HepG2 (cell line): Measurements from ENCODE around the gene SYT17. TPM values are rescaled to one million over a fixed set of nuclear protein-coding genes. Genes with fewer than 3 reads are reported as not detected.

ENCODE experiments used
- ATAC-seq: fragments of 200-7000 bp; cut with Tn5 transposase; 3 replicates; pipeline ENCODE4 v1.9.1; 2020; ENCODE audit warnings: mild to moderate bottlenecking, moderate library complexity
- BruUV-seq: library from RNA; stranded (reverse); fragments of 400-500 nt; replicated peaks from 2 replicates; lab custom pipeline; 2021; lab: Mats Ljungman, UMichigan
- CTCF ChIA-PET: fragments of 300-600 bp; formaldehyde crosslinking; extraction: SDS; loops from one replicate; lab custom pipeline; 2021; ENCODE audit warnings: low total read pairs, inconsistent platforms, low intra/inter-chr PET ratio; lab: Yijun Ruan, JAX
- POLR2A ChIA-PET: fragments of 350-600 bp; sonication (Branson Sonifier 250); formaldehyde crosslinking; loops from one replicate; lab custom pipeline; 2020; ENCODE audit warnings: antibody characterized with exemption, inconsistent platforms; lab: Yijun Ruan, JAX
- DNase-seq: peaks from one replicate; pipeline ENCODE4 v3.0.0-alpha.2; 2015; ENCODE audit warnings: low spot score
- FAIRE-seq: peaks from 3 replicates; lab custom pipeline; 2011; peaks lifted over from hg19 to GRCh38; lab: Jason Lieb, UNC
- H2AFZ ChIP-seq: one replicate; pipeline ENCODE4 v1.6.1; 2011; ENCODE audit warnings: low read length, inconsistent platforms
- H3K27ac ChIP-seq: fragments of 300-600 bp; 3 replicates; pipeline ENCODE4 v1.8.0; 2011; ENCODE audit warnings: mixed run types, mild to moderate bottlenecking, mixed read lengths, low read length, inconsistent platforms; ENCODE audit not compliant: insufficient read depth; ENCODE audit errors: extremely low read length
- H3K27me3 ChIP-seq, 2 experiments: fragments of 200-600 bp in 1 of 2; 2 replicates in 1 of 2; 3 replicates in 1 of 2; pipeline versions ENCODE4 v1.6.0 to v1.8.0; 2011; ENCODE audit warnings: low read length in 2 of 2, mild to moderate bottlenecking in 2 of 2, moderate library complexity in 2 of 2, inconsistent platforms in 1 of 2; ENCODE audit not compliant: insufficient read depth in 2 of 2, control insufficient read depth in 1 of 2
- H3K36me3 ChIP-seq, 2 experiments: fragments of 200-600 bp in 1 of 2; replicated peaks in 1 of 2; 2 replicates in 1 of 2; 3 replicates in 1 of 2; pipeline versions ENCODE4 v1.5.1 to v1.8.0; 2011; ENCODE audit warnings: low read length in 2 of 2, inconsistent platforms in 1 of 2; ENCODE audit not compliant: insufficient read depth in 2 of 2, control insufficient read depth in 1 of 2
- H3K4me1 ChIP-seq: 2 replicates; pipeline ENCODE4 v1.5.1; 2012; ENCODE audit warnings: low read length, inconsistent platforms; ENCODE audit not compliant: insufficient read depth
- H3K4me2 ChIP-seq: 2 replicates; pipeline ENCODE4 v1.6.0; 2011; ENCODE audit warnings: low read depth, low read length, inconsistent platforms
- H3K4me3 ChIP-seq, 3 experiments: fragments of 200-600 bp in 1 of 3; sonication (generic), shearing (Covaris generic) in 1 of 3; replicated peaks in 1 of 3; 2 replicates each; pipeline ENCODE4 v1.5.1; 2011 to 2016; ENCODE audit warnings: low read length in 3 of 3, inconsistent platforms in 2 of 3, low read depth in 2 of 3, mild to moderate bottlenecking in 2 of 3, control low read depth in 1 of 3, mixed read lengths in 1 of 3; ENCODE audit not compliant: insufficient read depth in 1 of 3
- H3K79me2 ChIP-seq: one replicate; pipeline ENCODE4 v1.6.1; 2011; ENCODE audit warnings: low read length, inconsistent platforms; ENCODE audit not compliant: insufficient read depth
- H3K9ac ChIP-seq: 2 replicates; pipeline ENCODE4 v1.6.0; 2011; ENCODE audit warnings: mild to moderate bottlenecking, low read depth, low read length, inconsistent platforms; ENCODE audit not compliant: insufficient read depth
- H3K9me3 ChIP-seq: 2 replicates; pipeline ENCODE4 v1.5.1; 2012; ENCODE audit warnings: mild to moderate bottlenecking, low read length
- H4K20me1 ChIP-seq: 2 replicates; pipeline ENCODE4 v1.6.0; 2011; ENCODE audit warnings: inconsistent platforms, mild to moderate bottlenecking, low read length, moderate library complexity; ENCODE audit not compliant: insufficient read depth
- SP5 ChIP-seq: IDR thresholded peaks from 2 replicates; pipeline ENCODE4 v1.6.1; 2016; ENCODE audit warnings: low read depth, borderline replicate concordance
- SYNCRIP ChIP-seq: fragments of 200-400 bp; formaldehyde crosslinking; IDR thresholded peaks from 2 replicates; pipeline ENCODE4 v1.6.1; 2018; ENCODE audit warnings: mild to moderate bottlenecking, low read depth, low read length; ENCODE audit not compliant: insufficient read depth
- ZFAT ChIP-seq: sonication (generic); formaldehyde crosslinking; conservative IDR thresholded peaks from 2 replicates; pipeline ENCODE4 v1.8.1; 2023; ENCODE audit warnings: missing genetic modification reagents, inconsistent platforms
- ZNF225 ChIP-seq: sonication (generic); formaldehyde crosslinking; IDR thresholded peaks from 2 replicates; pipeline ENCODE4 v1.4.0; 2020; ENCODE audit warnings: mild to moderate bottlenecking, missing genetic modification reagents
- ZNF567 ChIP-seq: sonication (generic); formaldehyde crosslinking; IDR thresholded peaks from 2 replicates; pipeline ENCODE4 v1.8.1; 2023; ENCODE audit warnings: mild to moderate bottlenecking, missing genetic modification reagents, borderline replicate concordance
- ZNF746 ChIP-seq: sonication (generic); formaldehyde crosslinking; IDR thresholded peaks from 2 replicates; pipeline ENCODE4 v1.8.0; 2022; ENCODE audit warnings: mild to moderate bottlenecking, missing genetic modification reagents
- WGBS: methylation state at CpG from one replicate; pipeline ENCODE4 v1.1.6; 2017; ENCODE audit warnings: low lambda C conversion rate; 5-methylcytosine and 5-hydroxymethylcytosine counted together
- in situ Hi-C: cut with HindIII; loops from 2 replicates; pipeline ENCODE4 v1.10.0; 2017; ENCODE audit warnings: low pct_unique_long_range_greater_than_20kb; ENCODE audit not compliant: extremely low pct_ligation_motif_present
- intact Hi-C: fragments of 100-400 bp; cut with micrococcal nuclease; formaldehyde crosslinking; loops from one replicate; pipeline ENCODE4 v1.10.0; 2022; ENCODE audit not compliant: unreplicated experiment
- polyA plus RNA-seq, 8 experiments: library from polyadenylated mRNA; depleted of rRNA in 3 of 8; stranded (reverse) in 7 of 8; unstranded in 1 of 8; fragments of >200 nt; fragmentation: Illumina TruSeq in 4 of 8; extraction: Trizol in 4 of 8; gene quantifications; 2 replicates each; pipeline versions ENCODE4 v1.2.1 to v1.2.3, GENCODE V29; 2011 to 2016; ENCODE audit warnings: low read depth in 4 of 8, missing spikeins in 1 of 8, mixed read lengths in 1 of 8; ENCODE audit not compliant: insufficient read depth in 1 of 8
- total RNA-seq, 5 experiments: library from RNA; depleted of rRNA; stranded (reverse); fragments of >200 nt; fragmentation: Illumina TruSeq; extraction: Trizol; gene quantifications; 2 replicates each; pipeline ENCODE4 v1.2.3, GENCODE V29; 2016; ENCODE audit warnings: low read depth in 1 of 5
- TF ChIP-seq, protein P1 (sequence below): sonication (generic); formaldehyde crosslinking; IDR thresholded peaks from 2 replicates; pipeline ENCODE4 v1.4.0; 2020; ENCODE audit warnings: missing genetic modification reagents
- TF ChIP-seq, protein P2 (sequence below): sonication (generic); formaldehyde crosslinking; IDR thresholded peaks from 2 replicates; pipeline ENCODE4 v1.4.0; 2020; ENCODE audit warnings: missing genetic modification reagents, low read depth, mild to moderate bottlenecking, borderline replicate concordance
- TF ChIP-seq, protein P3 (sequence below): sonication (generic); formaldehyde crosslinking; IDR thresholded peaks from 2 replicates; pipeline ENCODE4 v1.5.0; 2020; ENCODE audit warnings: missing genetic modification reagents, mild to moderate bottlenecking, borderline replicate concordance
- TF ChIP-seq, protein P4 (sequence below): sonication (generic); formaldehyde crosslinking; IDR thresholded peaks from 2 replicates; pipeline ENCODE4 v1.5.0; 2020; ENCODE audit warnings: mild to moderate bottlenecking, missing genetic modification reagents, borderline replicate concordance

The SYT17 gene
- total and polyA plus RNA-seq, 2 of the 13 experiments (the other 11 are each of a cell fraction or from before 2014, with no cell fraction given), result 0.44 TPM; not detected in 1

DNA sequence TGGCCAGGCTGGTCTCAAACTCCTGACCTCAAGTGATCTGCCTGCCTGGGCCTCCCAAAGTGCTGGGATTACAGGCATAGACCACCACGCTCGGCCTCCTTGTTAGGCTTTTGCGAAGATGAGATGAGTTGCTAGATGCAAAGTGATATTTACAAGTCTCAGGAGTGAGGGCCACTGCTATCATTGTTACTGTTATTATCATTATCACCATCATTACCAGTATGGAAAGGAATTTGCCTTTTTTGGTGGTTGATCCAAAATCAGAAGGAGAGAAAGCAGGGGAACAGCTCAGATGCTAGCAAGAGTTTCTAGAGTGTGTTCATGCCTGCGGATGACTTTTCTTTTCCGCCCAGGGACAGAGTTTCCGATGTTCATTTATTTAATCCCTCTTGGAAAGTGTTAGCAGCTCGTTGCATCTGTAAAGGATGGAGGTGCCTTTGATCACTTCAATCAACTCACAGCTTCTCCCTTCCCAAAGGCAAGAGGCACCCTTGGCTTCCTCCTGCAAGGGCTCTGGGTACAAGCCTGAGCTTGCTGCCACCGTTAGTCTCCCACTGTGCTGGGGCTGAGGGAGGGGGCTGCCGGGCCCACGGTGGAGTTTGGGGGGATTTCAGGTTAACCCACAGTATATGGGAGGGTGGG is 32.7 kb upstream of the SYT17 start (continued):
- TF ChIP-seq SYNCRIP (no peak), ZFAT (CRISPR knock-in tag) (no peak)

DNA sequence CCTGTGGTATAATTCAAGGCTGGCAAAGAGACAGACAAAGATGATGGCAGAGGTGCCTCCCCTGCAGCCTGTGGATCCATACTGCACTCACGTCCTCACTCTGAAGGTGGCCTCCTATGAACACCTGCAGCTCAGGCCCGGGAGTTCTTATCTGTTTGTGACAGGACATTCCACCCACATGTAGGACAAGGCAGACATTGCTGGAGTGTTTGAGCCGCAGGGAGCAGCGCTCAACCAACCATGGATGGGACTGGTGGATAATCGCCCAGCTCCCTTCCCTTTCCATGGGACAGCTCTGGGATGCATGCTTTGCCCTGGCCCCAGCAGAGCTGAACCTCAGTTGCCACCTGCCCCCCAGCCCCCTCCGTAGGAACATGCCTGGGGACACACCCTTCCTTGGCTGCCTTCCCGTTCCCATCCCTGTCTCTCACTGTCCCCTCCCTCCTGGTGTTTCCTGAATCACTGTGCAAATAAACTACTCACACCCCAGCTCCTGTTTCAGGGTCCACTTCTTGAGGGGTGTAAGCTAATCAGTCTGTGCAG is 32.1 kb upstream of the SYT17 start:
- POLR2A ChIA-PET, result interaction anchor here (0.6 kb wide), 1 partner anchor 148 kb away, joined by 3 read pairs; no protein-coding TSS in a partner anchor
- peaks cover 0 to 28% of the 10 kb centered on the region in 2 experiments; a peak in 4 of 5 replicates for H3K27me3 ChIP-seq
- CTCF ChIA-PET, result no interaction called here
- no peak overlapping the region for H2AFZ ChIP-seq
- WGBS, result 0% methylated on average over 5 of the region's 7 CpGs
- H3K9ac ChIP-seq, result no peak overlapping the region
- no TSS peak for BruUV-seq
- in situ Hi-C loops (no loop called here), intact Hi-C loops (no loop called here)
- H3K36me3 ChIP-seq, result no peaks in the 10 kb centered on the region
- no peaks in the 10 kb centered on the region for H3K9me3 ChIP-seq
- no peak overlapping the region for H3K4me3 ChIP-seq
- no peaks in the 10 kb centered on the region for H4K20me1 ChIP-seq
- peak; percentile 70 for ATAC-seq
- H3K4me2 ChIP-seq, result peak overlapping the region; percentile 0; the same call in 1 of the 2 replicates
- H3K27ac ChIP-seq, result no peak overlapping the region
- no peak for FAIRE-seq
- H3K4me1 ChIP-seq, result peaks cover 24% of the 10 kb centered on the region
- H3K79me2 ChIP-seq, result no peaks in the 10 kb centered on the region
- no peak for DNase-seq
- TF ChIP-seq, protein P1, sequence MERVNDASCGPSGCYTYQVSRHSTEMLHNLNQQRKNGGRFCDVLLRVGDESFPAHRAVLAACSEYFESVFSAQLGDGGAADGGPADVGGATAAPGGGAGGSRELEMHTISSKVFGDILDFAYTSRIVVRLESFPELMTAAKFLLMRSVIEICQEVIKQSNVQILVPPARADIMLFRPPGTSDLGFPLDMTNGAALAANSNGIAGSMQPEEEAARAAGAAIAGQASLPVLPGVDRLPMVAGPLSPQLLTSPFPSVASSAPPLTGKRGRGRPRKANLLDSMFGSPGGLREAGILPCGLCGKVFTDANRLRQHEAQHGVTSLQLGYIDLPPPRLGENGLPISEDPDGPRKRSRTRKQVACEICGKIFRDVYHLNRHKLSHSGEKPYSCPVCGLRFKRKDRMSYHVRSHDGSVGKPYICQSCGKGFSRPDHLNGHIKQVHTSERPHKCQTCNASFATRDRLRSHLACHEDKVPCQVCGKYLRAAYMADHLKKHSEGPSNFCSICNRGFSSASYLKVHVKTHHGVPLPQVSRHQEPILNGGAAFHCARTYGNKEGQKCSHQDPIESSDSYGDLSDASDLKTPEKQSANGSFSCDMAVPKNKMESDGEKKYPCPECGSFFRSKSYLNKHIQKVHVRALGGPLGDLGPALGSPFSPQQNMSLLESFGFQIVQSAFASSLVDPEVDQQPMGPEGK (CRISPR knock-in tag), result peak; percentile 68; the same call in 1 of the 2 replicates
- TF ChIP-seq, protein P2, sequence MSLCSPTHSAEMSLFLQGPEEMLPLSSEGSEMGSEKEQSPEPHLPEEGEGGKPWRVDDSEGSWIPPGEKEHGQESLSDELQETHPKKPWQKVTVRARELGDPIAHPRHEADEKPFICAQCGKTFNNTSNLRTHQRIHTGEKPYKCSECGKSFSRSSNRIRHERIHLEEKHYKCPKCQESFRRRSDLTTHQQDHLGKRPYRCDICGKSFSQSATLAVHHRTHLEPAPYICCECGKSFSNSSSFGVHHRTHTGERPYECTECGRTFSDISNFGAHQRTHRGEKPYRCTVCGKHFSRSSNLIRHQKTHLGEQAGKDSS (CRISPR knock-in tag), result 0 out of 2 replicates have a peak, but pooled peaks have one; percentile 26
- TF ChIP-seq SP5 (0 out of 2 replicates have a peak, but pooled peaks have one; percentile 33), ZNF225 (CRISPR knock-in tag) (0 out of 2 replicates have a peak, but pooled peaks have one; percentile 32), ZNF567 (CRISPR knock-in tag) (no peak), ZNF746 (CRISPR knock-in tag) (0 out of 2 replicates have a peak, but pooled peaks have one; percentile 27)
- TF ChIP-seq, protein P3, sequence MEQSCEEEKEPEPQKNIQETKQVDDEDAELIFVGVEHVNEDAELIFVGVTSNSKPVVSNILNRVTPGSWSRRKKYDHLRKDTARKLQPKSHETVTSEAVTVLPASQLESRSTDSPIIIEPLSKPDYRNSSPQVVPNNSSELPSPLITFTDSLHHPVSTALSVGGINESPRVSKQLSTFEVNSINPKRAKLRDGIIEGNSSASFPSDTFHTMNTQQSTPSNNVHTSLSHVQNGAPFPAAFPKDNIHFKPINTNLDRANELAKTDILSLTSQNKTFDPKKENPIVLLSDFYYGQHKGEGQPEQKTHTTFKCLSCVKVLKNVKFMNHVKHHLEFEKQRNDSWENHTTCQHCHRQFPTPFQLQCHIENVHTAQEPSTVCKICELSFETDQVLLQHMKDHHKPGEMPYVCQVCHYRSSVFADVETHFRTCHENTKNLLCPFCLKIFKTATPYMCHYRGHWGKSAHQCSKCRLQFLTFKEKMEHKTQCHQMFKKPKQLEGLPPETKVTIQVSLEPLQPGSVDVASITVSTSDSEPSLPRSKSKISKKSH (CRISPR knock-in tag), result 0 out of 2 replicates have a peak, but pooled peaks have one; percentile 42
- TF ChIP-seq, protein P4, sequence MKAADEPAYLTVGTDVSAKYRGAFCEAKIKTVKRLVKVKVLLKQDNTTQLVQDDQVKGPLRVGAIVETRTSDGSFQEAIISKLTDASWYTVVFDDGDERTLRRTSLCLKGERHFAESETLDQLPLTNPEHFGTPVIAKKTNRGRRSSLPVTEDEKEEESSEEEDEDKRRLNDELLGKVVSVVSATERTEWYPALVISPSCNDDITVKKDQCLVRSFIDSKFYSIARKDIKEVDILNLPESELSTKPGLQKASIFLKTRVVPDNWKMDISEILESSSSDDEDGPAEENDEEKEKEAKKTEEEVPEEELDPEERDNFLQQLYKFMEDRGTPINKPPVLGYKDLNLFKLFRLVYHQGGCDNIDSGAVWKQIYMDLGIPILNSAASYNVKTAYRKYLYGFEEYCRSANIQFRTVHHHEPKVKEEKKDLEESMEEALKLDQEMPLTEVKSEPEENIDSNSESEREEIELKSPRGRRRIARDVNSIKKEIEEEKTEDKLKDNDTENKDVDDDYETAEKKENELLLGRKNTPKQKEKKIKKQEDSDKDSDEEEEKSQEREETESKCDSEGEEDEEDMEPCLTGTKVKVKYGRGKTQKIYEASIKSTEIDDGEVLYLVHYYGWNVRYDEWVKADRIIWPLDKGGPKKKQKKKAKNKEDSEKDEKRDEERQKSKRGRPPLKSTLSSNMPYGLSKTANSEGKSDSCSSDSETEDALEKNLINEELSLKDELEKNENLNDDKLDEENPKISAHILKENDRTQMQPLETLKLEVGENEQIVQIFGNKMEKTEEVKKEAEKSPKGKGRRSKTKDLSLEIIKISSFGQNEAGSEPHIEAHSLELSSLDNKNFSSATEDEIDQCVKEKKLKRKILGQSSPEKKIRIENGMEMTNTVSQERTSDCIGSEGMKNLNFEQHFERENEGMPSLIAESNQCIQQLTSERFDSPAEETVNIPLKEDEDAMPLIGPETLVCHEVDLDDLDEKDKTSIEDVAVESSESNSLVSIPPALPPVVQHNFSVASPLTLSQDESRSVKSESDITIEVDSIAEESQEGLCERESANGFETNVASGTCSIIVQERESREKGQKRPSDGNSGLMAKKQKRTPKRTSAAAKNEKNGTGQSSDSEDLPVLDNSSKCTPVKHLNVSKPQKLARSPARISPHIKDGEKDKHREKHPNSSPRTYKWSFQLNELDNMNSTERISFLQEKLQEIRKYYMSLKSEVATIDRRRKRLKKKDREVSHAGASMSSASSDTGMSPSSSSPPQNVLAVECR (CRISPR knock-in tag), result 0 out of 2 replicates have a peak, but pooled peaks have one; percentile 5
